Activated CD8-positive, alpha-beta memory T cell treated with anti-CD3 and anti-CD28 coated beads, Interleukin-2, amount 50 U/mL, for 24 hours (primary cell): ENCODE data around the gene RIT1.

Source experiments
- DNase-seq: peaks from one replicate; pipeline ENCODE4 v3.0.0-alpha.2; 2020; ENCODE audit errors: extremely low read depth

RIT1 gene

DNA sequence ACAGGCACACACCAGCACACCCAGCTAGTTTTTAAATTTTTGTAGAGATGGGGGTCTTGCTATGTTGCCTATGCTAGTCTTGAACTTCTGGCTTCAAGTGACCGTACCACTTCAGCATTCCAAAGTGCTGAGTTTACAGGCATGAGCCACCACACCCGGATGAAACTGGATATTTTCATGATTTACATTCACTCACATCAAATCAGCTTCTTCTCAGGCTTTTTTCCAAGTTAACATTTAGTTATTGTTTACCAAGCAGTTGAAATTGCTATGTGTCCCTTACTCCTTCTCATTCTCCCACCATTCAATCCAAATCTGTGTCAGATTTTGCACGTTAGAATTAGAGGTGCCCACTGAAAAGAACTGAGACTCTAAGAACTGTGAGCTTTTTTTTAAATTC, 18.4 kb downstream of the RIT1 start:
- no peak for DNase-seq

DNA sequence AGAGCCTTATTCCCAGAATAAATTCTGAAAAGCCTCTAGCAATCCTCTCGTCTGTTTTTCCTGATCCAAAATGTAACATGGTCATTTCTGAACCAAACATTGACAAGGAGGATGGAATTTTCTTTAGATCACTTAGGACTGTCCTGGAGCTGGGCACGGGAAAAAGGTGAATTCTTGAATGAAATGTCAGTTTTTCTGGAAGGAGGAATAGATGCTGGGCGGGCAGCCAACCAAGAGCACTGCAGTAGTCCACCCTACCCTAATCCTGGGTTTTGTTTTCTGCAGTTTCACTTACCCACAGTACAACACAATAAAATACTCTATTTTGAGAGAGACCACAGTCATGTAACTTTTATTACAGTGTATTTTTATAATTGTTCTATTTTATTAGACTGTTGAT, 20.9 kb downstream of the RIT1 start:
- no peak for DNase-seq

DNA sequence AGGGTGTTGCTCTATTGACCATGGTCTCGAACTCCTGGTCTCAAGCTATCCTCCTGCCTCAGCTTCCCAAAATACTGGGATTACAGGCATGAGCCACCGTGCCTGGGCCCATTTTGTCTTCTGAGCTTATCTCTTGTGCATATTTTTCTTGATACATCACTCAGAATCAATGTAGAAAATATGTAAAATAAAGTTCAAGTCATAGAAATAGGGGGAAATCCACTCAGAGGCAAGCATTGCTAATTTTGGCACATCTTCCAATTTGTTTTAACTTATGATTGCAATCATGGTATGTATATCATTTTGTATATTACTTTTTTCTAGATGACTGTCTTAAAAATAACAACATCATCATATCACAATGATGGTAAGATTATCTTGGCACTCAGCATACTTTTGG, 21.6 kb downstream of the RIT1 start:
- no peak for DNase-seq

DNA sequence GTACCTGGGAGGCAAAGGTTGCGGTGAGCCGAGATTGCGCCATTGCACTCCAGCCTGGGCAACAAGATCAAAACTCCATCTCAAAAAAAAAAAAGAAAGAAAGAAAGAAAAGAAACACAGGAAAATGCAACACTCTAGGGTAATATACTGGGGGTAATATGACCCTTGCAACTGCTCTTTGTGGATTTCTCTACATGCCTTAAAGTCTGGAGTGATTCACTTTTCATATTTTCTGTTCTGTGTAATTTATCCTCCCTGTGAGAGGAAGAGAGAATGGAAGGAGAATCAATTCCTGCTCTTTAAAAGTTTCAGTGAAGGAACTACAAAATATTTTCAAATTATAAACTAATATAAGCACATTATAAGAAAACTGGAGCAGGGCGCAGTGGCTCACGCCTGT, 22.7 kb downstream of the RIT1 start:
- no peak for DNase-seq

DNA sequence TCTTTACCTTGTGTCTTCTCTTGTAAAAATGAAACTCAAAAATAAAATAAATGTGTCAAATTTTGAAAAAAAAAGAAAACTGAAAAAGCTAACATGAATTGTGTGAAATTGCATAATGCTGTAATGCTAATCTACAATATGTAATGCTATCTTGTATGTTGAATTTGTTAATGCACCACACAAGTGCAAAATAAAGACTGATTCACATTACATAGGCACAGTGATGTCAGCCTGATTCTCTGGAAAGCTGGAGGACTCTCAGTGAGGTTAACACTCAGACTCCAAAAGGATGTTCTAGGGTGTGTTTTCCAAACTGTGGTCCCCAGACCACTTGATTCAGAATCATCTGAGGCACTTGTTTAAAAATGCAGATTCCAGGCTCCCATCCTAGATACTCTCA, 26.2 kb downstream of the RIT1 start:
- no peak for DNase-seq

DNA sequence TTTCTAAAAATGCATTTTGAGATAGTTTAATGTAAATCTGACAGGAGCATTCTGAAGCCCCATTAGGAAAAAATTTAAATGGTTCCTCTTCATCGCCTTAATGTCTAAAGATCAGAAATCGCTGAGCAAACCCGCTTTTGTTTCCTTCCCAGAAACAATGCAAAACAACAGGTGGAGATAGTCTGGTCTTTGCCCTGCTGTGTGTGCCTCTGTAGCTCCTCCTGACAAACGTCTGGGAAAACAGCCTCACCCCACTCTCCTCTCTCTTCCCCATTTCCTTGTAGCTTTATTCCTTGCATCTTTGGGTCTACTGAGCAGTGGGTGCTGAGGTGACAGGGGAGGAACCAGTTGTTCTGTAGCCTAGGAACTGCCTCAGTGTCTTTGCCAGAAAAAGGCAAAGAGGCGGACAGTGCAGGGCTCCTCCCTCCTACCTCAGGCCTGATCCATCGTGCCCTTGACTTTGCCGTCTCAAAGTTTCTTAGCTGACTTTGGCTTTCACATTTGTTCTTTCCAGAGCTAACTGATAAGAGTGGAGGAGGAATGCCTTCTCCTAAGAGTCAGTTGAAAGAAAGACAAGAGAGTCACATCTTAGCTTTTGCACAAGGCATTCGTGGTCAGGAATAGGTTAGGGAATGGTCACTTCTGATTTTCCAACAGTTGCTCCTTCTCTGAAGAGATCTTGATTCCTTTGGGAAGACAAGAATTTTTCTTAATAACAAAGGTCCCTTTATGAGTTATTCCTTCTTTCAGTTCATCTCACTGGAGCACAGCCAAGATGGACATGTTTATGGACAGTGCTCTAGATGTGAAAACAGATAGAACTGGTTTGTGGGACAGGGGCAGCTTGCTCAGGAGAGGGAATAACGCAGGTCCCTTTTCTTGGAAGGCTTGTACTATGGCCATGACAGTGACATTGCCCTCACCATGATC, 26.9 kb downstream of the RIT1 start:
- no peak for DNase-seq

DNA sequence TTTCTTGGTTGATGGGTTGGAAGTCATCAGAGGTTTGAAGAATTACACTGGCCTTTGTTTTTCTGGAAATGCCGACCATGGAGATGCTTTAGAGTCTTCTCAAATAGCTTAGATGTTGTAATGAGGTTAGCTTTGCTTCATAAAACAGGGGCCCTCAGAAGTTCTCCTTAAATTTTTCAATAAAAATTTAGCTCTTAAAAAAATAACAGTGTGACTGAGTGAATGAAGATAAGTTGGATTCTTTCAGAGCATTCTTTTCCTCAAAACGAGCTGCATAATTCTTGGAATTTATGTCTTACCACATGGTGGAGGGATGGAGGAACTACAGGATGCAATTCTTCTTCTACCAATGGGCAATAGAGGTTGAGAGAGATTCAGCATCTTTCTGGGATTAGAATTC, 28.4 kb downstream of the RIT1 start:
- no peak for DNase-seq

DNA sequence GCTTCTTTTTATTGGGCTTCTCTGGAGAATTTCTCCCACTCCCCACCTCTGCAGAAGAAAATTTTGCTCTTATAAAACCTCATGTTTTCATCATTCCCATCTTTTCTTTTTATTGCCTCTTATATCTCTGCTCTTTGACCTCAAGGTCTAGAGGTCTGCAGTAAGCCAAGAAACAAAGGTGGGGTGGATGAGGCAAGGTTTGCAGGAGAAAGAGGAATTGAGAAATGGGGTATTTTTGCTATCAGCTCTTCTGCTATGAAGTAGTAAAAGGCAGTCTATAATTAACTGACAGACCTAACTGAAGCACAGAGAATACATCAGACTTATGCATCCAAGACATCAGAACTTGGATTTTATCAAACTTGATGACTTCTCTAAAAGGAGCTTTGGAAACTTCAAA, 28.9 kb downstream of the RIT1 start:
- no peak for DNase-seq

DNA sequence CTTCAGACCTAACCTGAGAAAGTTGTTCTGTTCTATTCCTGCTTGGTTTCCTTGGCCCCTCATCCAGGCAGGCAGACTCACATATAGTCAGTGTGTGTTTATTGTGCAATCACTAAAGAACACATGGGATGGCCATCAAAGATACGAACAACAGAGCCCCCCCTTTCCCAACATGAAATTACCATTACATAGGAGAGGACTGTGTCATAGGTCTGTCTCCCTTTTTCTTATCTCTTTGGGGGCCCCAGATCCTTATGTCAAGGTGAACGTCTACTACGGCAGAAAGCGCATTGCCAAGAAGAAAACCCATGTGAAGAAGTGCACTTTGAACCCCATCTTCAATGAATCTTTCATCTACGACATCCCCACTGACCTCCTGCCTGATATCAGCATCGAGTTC, 30.2 kb downstream of the RIT1 start:
- no peak for DNase-seq

DNA sequence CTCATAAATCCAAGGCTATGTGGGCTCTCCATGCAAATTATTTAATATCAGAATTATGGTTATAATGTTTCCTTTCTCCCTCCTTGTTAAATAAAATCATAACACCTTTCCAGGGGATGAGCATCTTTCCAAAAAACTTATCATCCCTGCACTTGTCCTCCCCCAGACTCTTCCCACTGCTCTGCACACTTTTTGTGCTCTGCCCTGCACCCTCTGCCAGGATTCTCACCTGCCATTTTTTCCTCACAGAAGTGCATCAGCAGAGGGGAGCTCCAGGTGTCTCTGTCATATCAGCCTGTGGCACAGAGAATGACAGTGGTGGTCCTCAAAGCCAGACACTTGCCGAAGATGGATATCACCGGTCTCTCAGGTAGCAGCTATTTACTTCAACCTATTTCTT, 30.9 kb downstream of the RIT1 start:
- no peak for DNase-seq

DNA sequence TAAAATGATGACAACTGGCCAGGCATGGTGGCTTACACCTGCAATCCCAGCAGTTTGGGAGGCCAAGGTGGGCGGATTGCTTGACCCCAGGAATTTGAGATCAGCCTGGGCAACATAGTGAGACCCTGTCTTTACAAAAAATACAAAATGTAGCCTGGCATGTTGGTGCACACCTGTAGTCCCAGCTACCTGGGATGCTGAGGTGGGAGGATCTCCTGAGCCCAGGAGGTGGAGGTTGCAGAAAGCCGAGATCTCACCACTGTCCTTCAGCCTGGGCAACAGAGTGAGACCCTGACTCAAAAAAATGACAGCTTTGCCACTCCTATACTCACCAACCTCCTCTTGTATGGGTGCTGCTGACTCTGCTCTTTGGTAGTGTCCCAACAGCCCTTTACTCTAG, 33.2 kb downstream of the RIT1 start:
- no peak for DNase-seq

DNA sequence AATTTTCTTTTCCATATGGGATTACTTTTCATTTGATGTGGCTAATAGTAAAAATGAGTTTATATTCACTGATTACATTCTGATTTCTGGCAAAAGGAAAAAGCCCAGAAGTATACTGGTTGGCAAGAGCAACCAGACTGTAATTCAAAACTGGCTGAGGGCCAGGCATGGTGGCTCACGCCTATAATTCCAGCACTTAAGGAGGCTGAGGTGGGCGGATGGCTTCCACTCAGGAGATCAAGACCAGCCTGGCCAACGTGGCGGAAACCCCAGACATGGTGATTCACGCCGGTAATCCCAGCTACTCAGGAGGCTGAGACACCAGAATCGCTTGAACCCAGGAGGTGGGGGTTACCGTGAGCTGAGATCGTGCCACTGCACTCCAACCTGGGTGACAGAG, 37.3 kb downstream of the RIT1 start:
- no peak for DNase-seq

DNA sequence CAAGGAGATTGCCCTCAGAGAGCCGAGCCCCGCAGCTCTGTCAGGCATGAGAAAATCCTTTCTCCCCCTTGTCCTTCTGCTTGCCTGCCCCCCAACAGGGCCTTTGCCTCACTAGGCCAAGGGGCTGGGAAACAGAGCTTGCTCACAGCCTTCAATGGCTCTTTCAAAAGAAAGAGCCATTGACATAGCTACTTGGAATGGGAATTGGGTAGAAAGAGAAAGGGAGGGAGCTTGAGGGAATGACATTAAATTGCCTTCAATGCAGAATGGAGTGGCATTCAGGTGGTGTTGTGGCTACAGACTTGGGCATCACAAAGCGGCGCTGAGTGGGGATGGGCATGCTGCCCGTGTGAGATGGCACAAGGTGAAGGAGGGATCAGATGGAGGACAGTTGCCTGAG, 38.6 kb downstream of the RIT1 start:
- no peak for DNase-seq

DNA sequence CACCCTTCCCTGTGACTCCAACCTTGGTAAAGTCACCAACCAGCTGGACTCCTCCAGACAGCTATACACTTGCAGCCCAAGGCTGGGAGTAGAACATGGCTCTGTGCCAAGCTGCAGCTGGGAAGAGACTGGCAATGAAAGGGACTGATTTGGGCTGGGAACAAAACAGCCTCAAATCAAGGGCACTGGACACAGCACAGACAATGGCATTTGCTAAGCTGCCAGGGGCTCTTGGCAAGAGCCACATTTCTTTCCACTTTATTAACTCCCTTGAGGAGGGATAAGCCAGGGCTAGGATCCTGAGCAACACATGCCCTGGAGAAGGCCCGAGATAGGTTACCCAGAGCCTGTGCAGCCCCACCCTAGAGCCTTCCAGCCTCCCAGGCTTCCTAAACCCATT, 39.8 kb downstream of the RIT1 start:
- no peak for DNase-seq

DNA sequence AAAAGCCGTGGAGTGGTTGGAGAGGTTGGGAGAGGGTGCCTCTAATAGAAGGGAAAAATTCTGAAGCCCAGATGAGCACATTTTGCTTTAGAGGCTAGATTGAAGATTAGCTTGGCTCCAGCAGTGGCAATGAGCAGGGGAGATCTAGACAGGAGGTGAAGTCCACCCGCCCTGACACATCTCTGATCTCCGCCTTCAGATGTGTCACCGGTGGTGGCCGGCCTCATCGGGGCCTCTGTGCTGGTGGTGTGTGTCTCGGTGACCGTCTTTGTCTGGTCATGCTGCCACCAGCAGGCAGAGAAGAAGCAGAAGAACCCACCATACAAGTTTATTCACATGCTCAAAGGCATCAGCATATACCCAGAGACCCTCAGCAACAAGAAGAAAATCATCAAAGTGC, 43.4 kb downstream of the RIT1 start:
- DNase-seq = no peak

DNA sequence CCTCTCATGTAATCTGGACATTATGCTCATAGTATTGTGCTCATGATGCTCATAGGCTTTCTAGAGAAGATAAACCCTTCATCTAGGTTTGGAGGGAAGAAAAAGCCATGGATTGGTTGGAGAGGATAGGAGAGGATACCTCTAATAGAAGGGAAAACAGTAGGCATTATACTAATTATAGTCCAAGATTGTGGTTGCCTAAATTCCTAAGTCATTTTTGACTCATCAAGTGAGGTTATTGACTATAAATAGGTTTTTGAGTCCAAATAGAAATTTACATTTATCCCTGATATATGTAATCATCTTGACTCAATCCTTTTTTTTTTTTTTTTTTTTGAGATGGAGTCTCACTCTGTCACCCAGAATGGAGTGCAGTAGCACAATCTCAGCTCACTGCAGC, 46.8 kb downstream of the RIT1 start:
- no peak for DNase-seq

DNA sequence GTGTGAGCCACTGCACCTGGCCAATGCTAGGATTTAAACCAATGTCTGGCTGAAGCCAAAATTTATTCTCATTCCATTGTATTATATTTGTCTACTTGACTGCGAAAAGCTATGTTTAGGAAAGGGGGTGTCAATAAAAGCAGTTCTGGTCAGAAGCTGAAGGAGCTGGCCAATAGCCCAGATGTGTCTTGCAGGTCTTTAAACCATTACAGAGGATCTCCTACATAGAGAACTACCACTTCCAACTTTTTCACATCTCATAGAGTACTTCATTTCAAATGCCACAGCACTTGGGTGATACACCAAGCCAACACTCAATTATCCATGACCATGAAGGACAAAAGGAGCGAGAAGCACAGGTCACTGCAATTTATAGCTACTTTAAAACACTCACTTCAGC, 49.3 kb downstream of the RIT1 start:
- no peak for DNase-seq

DNA sequence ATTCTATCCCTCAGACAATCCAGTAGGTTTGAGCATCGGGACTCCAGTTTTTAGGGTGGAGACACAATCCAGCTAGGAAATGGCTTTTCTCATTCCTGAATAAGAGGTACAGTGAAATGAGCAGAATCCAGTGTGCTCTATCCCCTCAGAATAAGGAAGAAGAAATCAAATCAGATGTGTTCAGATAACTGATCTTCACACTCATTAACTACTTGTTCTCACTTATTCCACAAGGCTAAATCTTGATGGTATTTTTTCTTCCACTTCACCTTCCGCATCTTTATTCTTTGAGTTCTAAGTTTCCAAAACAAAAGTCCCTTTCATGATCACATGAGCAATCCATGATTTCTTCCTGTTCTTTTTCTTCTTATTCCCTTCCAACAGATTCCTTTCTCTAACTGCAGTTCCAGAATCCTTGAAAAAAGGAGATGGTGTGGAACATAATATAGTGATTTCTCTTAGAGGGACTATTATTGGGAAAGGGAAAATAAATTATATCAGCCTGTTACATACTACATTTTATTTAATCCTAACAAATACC, 50.1 kb downstream of the RIT1 start:
- no peak for DNase-seq

DNA sequence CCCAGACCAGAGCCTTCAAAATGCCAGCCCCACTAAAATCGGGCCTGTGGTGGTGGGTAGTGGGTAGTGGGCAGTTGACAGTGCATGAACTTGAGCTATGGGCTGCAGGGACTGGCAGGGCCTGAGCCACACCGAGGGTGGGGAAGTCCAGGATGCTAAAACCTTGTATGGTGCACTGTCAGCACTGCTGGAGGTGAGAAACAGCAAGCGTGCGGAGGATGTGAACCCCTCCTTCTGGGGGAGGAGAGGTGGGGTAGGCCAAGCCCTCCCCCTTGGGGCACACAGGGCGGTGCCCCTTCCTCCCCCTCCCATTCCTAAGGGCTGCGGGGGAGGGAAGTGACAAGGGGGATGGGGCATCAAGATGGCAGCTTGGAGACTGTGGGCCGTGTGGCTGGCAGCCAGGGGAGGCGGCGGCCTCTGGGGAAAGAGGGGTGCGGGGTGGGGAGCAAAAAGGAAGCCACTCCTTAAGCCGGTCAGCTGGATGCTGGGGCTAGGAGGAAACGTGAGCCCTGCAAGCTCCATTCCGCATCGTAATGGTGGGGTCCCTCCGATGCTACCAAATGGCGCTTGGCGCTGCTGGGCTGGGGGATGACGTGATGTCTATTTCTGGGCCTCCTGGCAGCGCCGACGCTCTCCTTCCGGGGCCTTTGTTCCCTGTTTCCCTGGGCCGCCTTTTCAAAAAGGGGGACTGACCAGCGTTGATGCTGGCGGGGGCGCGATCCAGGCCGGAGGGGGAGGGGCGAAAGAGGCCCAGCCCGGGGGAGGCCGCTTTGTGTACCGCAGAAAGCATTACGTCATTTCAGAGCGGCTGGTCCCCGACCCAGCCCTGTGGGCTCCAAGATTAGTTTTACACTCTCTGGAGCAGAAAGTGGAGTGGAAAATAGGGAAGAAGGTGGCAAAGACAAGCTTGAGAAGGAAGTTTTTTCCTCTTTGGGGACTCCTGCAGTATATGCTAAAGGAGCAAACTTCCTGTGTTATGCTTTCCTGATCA, 51.0 kb downstream of the RIT1 start:
- no peak for DNase-seq

DNA sequence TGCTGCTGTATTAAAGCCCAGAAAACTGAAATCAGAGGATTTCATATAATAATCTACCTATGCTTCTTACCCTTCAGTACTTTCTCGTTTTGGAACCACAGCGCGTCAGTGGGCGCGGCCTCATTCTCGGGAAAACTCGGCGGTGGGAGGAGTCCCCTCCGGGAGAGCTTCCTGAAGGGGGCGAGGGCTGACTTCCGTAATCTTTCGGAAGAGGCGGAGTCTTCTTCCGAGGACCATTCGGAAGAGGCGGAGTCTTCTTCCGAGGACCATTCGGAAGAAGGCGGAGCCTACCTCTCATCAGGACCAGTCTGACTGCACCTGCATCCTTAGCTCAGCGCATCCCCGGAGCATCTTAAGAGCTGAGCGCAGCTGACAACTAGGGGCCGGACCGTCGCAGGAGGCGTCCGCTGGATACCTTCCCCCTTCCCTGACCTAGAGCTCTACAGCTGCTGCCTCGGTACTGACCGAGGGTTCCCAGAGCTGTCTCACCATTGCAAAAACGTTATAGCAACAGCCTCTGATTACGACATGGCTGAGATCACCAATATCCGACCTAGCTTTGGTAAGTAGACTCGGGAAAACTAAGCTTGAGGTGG, 51.8 kb downstream of the RIT1 start, which contains the start of gene SYT11:
Gene SYT11, plus strand, starts transcription at position 334 of the 596 bp plus-strand sequence. Its CDS starts 195 bp downstream, at position 529.
- peak; percentile 90 for DNase-seq

DNA sequence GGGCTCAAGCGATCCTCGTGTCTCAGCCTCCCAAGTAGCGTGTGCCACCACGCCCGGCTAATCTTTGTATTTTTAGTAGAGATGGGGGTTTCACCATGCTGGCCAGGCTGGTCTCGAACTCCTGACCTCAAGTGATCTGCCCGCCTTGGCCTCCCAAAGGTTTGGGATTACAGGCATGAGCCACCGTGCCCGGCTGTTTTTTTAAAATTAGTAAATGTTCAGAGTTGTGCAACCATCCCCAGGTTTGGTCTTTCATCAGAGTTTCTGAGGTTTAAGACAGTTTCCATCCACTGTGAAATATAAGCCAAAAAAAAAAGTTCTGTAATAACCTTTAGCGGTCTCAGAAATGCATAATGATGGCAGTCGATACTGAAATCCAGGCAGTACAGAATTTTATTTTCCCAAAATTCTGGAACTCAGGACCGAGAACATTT, 52.3 kb downstream of the RIT1 start:
- DNase-seq = no peak
